Urinary bladder (tissue), 4 donors: ENCODE data around the gene PIEZO2. TPM values are rescaled to one million over a fixed set of nuclear protein-coding genes. Genes with fewer than 3 reads are reported as not detected.

Experiments used
- DNase-seq: peaks from one replicate; pipeline ENCODE4 v3.0.0-alpha.2; 2015; ENCODE audit errors: extremely low spot score
- H3K27ac ChIP-seq: one replicate; pipeline ENCODE4 v1.5.1; 2013; ENCODE audit warnings: low read depth, mild to moderate bottlenecking, moderate library complexity
- H3K36me3 ChIP-seq: one replicate; pipeline ENCODE4 v1.6.1; 2013; ENCODE audit warnings: mild to moderate bottlenecking, moderate library complexity; ENCODE audit not compliant: insufficient read depth
- H3K4me1 ChIP-seq: one replicate; pipeline ENCODE4 v1.6.1; 2013; ENCODE audit warnings: mild to moderate bottlenecking, moderate library complexity; ENCODE audit not compliant: insufficient read depth
- H3K4me3 ChIP-seq: one replicate; pipeline ENCODE4 v1.5.1; 2013; ENCODE audit warnings: low read depth, low read length
- WGBS: extraction: QIAGEN DNeasy Blood & Tissue Kit; methylation state at CpG from one replicate; pipeline ENCODE4 v1.1.7; 2013; 5-methylcytosine and 5-hydroxymethylcytosine counted together
- polyA plus RNA-seq: library from polyadenylated mRNA; stranded (reverse); fragments of 200-250 nt; gene quantifications from one replicate; pipeline ENCODE4 v1.2.3, GENCODE V29; 2013
- total RNA-seq: library from RNA; depleted of rRNA; stranded (reverse); fragments of >200 nt; gene quantifications from one replicate; pipeline ENCODE4 v1.2.3, GENCODE V29; 2014
- donor health status: healthy with polysubstance abuse.
- donor health status: healthy.

Gene PIEZO2
- total and polyA plus RNA-seq, 2 donors = 5.9 to 78.1 TPM

DNA sequence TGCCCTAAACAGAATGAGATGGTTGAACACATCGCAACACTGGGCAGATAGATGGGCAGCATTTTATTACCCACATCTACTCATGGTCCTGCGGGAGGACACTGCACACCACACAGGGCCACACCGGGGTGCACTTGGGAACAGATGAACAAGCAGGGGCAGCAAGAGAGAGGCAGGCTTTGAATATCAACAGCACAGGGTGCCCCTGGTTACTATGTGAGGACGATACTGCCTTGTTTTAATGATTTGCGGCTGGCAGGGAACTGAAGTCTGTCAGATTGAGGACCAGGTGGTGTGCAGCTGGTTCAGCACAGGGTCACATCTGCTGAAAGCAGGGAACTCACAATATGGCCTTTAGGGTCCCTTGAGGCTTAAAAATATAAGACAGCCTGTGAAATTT, 195.7 kb downstream of the PIEZO2 start:
- DNase-seq = no peak
- Histone ChIP-seq H3K36me3 (no peaks in the 10 kb centered on the region), H3K27ac (no peak overlapping the region), H3K4me1 (no peaks in the 10 kb centered on the region), H3K4me3 (no peak overlapping the region)
- 82% methylated on average over 5 of the region's 5 CpGs for WGBS

GRCh38 chr18:10951631-10952544, 197.5 kb downstream of the PIEZO2 start:
- H3K27ac ChIP-seq = no peak overlapping the region
- no peaks in the 10 kb centered on the region for H3K36me3 ChIP-seq
- no peaks in the 10 kb centered on the region for H3K4me1 ChIP-seq
- 97% methylated on average over 1 of the region's 1 CpG for WGBS
- DNase-seq = no peak
- H3K4me3 ChIP-seq = no peak overlapping the region

DNA sequence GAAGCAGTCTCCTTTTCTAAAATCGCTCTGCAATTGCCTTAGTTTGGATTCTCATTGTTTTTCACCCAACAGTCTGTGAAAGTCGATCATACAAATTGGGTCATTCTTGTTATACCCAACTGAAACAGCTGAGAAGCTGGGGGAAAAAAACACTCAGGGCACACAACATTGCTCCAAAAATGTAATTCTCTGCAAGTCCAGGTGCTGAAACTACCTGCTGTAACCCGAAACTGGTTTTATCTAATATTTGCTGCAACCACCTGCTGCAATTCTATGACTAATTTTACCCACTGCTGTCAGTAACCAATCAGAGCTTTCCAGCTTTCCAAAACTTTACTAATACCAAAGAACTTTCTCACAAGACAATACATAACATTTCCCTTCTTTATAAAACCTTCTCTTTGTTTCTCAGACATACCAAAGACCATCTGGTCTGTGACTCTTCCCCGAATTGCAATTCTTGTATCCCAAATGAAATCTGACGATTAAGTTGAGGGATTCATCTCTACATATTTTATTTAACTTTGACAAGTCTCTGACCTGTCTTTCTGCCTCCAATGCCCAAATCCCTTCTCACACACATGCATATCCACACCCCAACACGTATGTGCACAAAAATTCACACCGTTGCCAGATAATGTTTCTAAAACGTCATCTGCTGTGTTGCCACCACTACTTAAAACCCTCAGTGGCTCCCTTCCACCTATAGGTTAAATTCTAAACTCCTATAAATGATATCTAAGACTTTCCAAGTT, 198.3 kb downstream of the PIEZO2 start:
- H3K4me3 ChIP-seq = no peak overlapping the region
- H3K4me1 ChIP-seq = no peaks in the 10 kb centered on the region
- no peak for DNase-seq
- H3K36me3 ChIP-seq = no peaks in the 10 kb centered on the region
- WGBS = 90% methylated on average over 8 of the region's 8 CpGs
- no peak overlapping the region for H3K27ac ChIP-seq

DNA sequence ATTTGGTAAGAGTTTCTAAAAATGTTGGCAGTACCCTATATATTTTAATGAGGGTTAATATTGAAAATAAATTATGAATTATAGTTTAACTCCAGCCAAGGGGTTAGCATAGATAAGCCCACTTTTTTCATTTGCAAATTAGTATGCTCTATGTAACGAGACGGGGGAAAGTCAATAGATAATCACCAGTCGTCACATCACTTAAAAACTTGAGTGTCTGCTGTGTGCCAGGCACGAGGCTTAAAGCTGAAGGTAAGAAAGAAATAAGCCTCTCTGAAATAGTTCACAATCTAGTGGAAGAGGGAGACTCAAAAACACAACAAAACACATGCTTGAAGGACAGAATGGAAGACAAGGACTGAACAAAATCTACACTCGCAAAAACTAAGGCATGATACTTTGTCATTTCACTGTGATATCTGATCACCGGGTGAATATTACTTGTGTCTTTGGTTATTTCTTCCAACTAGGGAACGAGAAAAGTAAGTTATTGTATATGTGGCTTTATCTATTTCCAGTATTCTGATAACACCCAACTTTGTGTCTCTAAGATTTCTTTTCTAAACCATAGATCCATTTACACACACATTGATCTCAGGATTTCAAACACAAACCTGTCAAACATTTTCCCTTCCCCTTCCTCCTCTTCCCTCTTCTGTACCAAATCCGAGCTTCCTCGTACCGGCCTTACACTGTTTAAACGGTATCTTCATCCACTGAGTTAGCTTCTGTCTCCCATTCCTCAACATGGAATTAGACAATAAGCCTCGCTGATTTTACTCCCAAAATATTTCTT, 199.1 kb downstream of the PIEZO2 start:
- Histone ChIP-seq H3K27ac (no peak overlapping the region), H3K4me3 (no peak overlapping the region), H3K4me1 (no peaks in the 10 kb centered on the region), H3K36me3 (no peaks in the 10 kb centered on the region)
- DNase-seq = no peak
- 86% methylated on average over 12 of the region's 12 CpGs for WGBS

DNA sequence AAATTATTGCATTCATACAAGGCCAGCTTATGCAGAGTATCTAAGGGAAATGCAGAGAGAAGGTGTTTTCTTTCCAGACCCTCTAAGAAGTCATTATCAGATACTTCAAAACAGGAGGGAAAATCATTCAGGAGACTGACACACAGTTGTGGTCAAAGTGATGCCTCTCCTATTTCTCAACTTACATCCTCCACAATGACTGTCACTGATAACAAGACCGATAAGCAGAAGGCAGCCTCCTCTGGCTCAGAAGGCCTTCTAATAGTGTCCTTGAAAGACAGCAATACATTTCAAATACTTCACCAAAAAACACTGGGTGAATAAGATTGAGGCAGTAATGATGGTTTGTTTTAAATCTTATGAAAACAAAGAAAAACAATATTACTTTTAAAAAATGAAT, 199.7 kb downstream of the PIEZO2 start:
- Histone ChIP-seq H3K27ac (no peak overlapping the region), H3K4me3 (no peak overlapping the region), H3K36me3 (no peaks in the 10 kb centered on the region), H3K4me1 (no peaks in the 10 kb centered on the region)
- DNase-seq = no peak
- 75% methylated on average over 1 of the region's 1 CpG for WGBS

DNA sequence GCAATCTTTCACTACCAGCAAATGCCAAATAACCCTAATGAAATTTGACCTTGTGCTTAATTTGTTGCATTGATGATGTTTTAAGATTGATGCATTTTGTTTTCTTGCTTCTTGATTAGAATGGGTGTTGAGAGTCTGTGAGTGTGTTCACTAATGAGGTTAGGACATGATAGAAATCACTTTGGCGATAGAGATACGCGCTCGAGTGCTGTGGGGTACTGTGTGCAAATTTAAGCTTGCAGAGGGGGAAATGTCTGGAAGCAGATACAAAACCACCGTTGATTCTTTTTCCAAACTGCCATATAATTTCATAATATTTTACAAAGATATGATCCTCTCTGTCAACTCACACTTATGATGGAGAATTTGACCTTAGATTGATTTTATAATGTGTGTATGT, 200.9 kb downstream of the PIEZO2 start:
- Histone ChIP-seq H3K27ac (no peak overlapping the region), H3K36me3 (no peaks in the 10 kb centered on the region), H3K4me1 (no peaks in the 10 kb centered on the region), H3K4me3 (no peak overlapping the region)
- no peak for DNase-seq
- 97% methylated on average over 5 of the region's 5 CpGs for WGBS

- Histone ChIP-seq H3K4me1 (no peaks in the 10 kb centered on the region), H3K36me3 (no peaks in the 10 kb centered on the region), H3K4me3 (no peak overlapping the region), H3K27ac (no peak overlapping the region)
- DNase-seq = no peak
Measured at GRCh38 chr18:10946058-10946457, 203.3 kb downstream of the PIEZO2 start.

GRCh38 chr18:10942998-10943397, 206.4 kb downstream of the PIEZO2 start:
- 84% methylated on average over 4 of the region's 4 CpGs for WGBS
- Histone ChIP-seq H3K36me3 (no peaks in the 10 kb centered on the region), H3K4me3 (no peak overlapping the region), H3K4me1 (no peaks in the 10 kb centered on the region), H3K27ac (no peak overlapping the region)
- no peak for DNase-seq

- no peak for DNase-seq
- Histone ChIP-seq H3K27ac (no peak overlapping the region), H3K4me1 (no peaks in the 10 kb centered on the region), H3K36me3 (no peaks in the 10 kb centered on the region), H3K4me3 (no peak overlapping the region)
- WGBS = 76% methylated on average over 6 of the region's 6 CpGs
Measured at GRCh38 chr18:10939822-10940221, 209.5 kb downstream of the PIEZO2 start.

GRCh38 chr18:10937743-10938640, 211.4 kb downstream of the PIEZO2 start:
- H3K4me1 ChIP-seq = no peaks in the 10 kb centered on the region
- H3K4me3 ChIP-seq = no peak overlapping the region
- DNase-seq = no peak
- no peaks in the 10 kb centered on the region for H3K36me3 ChIP-seq
- no peak overlapping the region for H3K27ac ChIP-seq
- 61% methylated on average over 6 of the region's 6 CpGs for WGBS

DNA sequence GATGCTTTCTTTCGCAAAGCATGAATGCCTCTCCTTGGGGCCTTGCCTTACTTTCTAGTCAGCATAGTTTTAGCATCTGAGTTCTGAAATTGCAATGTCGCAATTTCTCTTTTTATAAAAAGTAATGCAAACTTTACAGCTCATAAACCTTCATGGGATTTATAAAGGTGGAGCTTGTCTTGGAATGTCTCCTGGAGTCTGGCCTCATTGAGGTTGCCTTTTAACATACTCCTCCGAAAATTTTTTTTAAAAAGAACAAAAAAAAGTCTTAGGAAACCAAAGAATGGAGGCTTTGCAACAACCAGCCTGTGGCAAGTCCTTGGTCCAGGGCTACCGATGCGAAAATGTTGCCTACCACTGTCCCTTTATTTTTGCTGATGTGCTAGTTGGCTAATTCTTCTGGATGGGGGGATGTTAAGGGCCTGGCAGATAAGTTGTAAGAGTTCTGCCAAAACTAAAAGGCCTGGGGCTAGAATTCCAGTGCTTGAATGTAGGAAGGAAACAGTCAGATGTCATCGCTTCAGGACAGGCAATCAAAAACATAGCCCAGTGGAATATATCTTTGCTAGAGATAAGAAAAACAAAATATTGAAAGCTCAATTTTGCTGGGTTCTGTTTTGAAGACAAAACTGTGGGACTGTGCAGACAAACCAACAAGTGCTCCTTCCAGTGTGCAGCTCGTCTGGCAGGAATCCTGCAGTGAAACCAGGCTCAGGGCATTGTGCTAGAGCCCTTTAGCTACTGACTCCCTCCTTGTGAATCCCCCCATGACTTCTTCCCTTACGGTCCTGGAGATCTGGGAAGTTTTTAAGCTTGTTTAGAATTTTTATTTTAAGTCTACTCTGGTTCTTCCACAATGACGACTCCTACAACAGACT, 213.0 kb downstream of the PIEZO2 start:
- Histone ChIP-seq H3K4me3 (no peak overlapping the region), H3K36me3 (no peaks in the 10 kb centered on the region), H3K4me1 (no peaks in the 10 kb centered on the region), H3K27ac (no peak overlapping the region)
- DNase-seq = no peak
- 59% methylated on average over 9 of the region's 9 CpGs for WGBS

GRCh38 chr18:10935588-10935987, 213.8 kb downstream of the PIEZO2 start:
- H3K27ac ChIP-seq = no peak overlapping the region
- H3K36me3 ChIP-seq = no peaks in the 10 kb centered on the region
- H3K4me1 ChIP-seq = no peaks in the 10 kb centered on the region
- no peak overlapping the region for H3K4me3 ChIP-seq
- WGBS = 97% methylated on average over 7 of the region's 7 CpGs
- DNase-seq = no peak
